ENCODE data around the gene MMP3. TPM values are rescaled to one million over a fixed set of nuclear protein-coding genes. Genes with fewer than 3 reads are reported as not detected.

Gene MMP3
- total RNA-seq (under 1 TPM in 3 of 9 donors, not detected in 6; 0.14 to 0.69 (median 0.20) TPM), polyA plus RNA-seq (not detected)
- long read RNA-seq, donor 1, result 0 reads
- long read RNA-seq, donor 2, result 0 reads
- long read RNA-seq, donor 3, result 0 reads
- long read RNA-seq, donor 4, result 0 reads
- long read RNA-seq, donor 5, result 0 reads
- long read RNA-seq, donor 6, result 0 reads
- long read RNA-seq, donor 7, result 0 reads
- long read RNA-seq, donor 8, result 0 reads
- long read RNA-seq, donor 9, result 0 reads
- long read RNA-seq, donor 10, result 0 reads

- intact Hi-C loops (cut with DNase I), result no loop called here
- no peak within 1 kb of the TSS for H3K4me3 ChIP-seq
- H3K36me3 ChIP-seq (replicated peaks in 1 of 2), result no peaks in the 10 kb centered on the region
- H3K9me3 ChIP-seq (replicated peaks in 1 of 3), result no peaks in the 10 kb centered on the region
- DNase-seq, result no peak
- H3K27me3 ChIP-seq, result peaks cover 6% of the 10 kb centered on the region
- WGBS, 4 donors, result 68 to 84% (median 76%) methylated on average over 4 of the region's 4 CpGs
- no peaks in the 10 kb centered on the region for H3K4me1 ChIP-seq (replicated peaks in 1 of 2)
- no peak for TF ChIP-seq CTCF (IDR thresholded peaks at IDR 0.05)
- TF ChIP-seq POLR2A (IDR thresholded peaks at IDR 0.05), result no peak
- no peak within 1 kb of the TSS for H3K27ac ChIP-seq
These were observed at the start of gene MMP3 for GRCh38 chr11:102843489-102843888. Gene MMP3 (minus strand): TSS chr11:102843609. CDS start chr11:102843546, 63 bp downstream.

GRCh38 chr11:102891736-102892135 is 48.3 kb upstream of the MMP3 start:
- 89 to 96% (median 93%) methylated on average over 1 of the region's 1 CpG for WGBS, 4 donors
- H3K4me1 ChIP-seq (replicated peaks in 1 of 2), result no peaks in the 10 kb centered on the region
- no peaks in the 10 kb centered on the region for H3K36me3 ChIP-seq (replicated peaks in 1 of 2)

GRCh38 chr11:102886999-102887398 is 43.6 kb upstream of the MMP3 start:
- H3K27me3 ChIP-seq, result no peaks in the 10 kb centered on the region
- no peaks in the 10 kb centered on the region for H3K4me1 ChIP-seq (replicated peaks in 1 of 2)
- TF ChIP-seq POLR2A (IDR thresholded peaks at IDR 0.05) (no peak), CTCF (IDR thresholded peaks at IDR 0.05) (no peak)
- no peaks in the 10 kb centered on the region for H3K36me3 ChIP-seq (replicated peaks in 1 of 2)
- no peak overlapping the region for H3K27ac ChIP-seq
- intact Hi-C loops (cut with DNase I), result no loop called here
- no peak for DNase-seq
- no peak overlapping the region for H3K4me3 ChIP-seq
- 73 to 84% (median 75%) methylated on average over 6 of the region's 6 CpGs for WGBS, 4 donors
- no peaks in the 10 kb centered on the region for H3K9me3 ChIP-seq (replicated peaks in 1 of 3)

More at GRCh38 chr11:102891736-102892135, 48.3 kb upstream of the MMP3 start:
- intact Hi-C loops (cut with DNase I), result no loop called here
- H3K9me3 ChIP-seq (replicated peaks in 1 of 3), result no peaks in the 10 kb centered on the region
- H3K27ac ChIP-seq, result no peak overlapping the region
- H3K4me3 ChIP-seq, result no peak overlapping the region
- H3K27me3 ChIP-seq, result no peaks in the 10 kb centered on the region
- DNase-seq, result no peak
- no peak for TF ChIP-seq POLR2A (IDR thresholded peaks at IDR 0.05)
- TF ChIP-seq CTCF (IDR thresholded peaks at IDR 0.05), result no peak

- H3K4me1 ChIP-seq (replicated peaks in 1 of 2), result no peaks in the 10 kb centered on the region
- intact Hi-C loops (cut with DNase I), result no loop called here
- H3K27ac ChIP-seq, result no peak overlapping the region
- no peak for DNase-seq
- no peaks in the 10 kb centered on the region for H3K27me3 ChIP-seq
- no peak for TF ChIP-seq POLR2A (IDR thresholded peaks at IDR 0.05)
- no peak for TF ChIP-seq CTCF (IDR thresholded peaks at IDR 0.05)
- H3K4me3 ChIP-seq, result no peak overlapping the region
- H3K9me3 ChIP-seq (replicated peaks in 1 of 3), result no peaks in the 10 kb centered on the region
- H3K36me3 ChIP-seq (replicated peaks in 1 of 2), result no peaks in the 10 kb centered on the region
- WGBS, 4 donors, result 72 to 80% (median 76%) methylated on average over 3 of the region's 3 CpGs
These were observed 39.7 kb upstream of the MMP3 start for GRCh38 chr11:102883141-102883540.
